ENCODE measurements around the gene SPATA6. TPM values are rescaled to one million over a fixed set of nuclear protein-coding genes. Genes with fewer than 3 reads are reported as not detected.
"Not testable (repeated sequence)": the region's sequence is repeated elsewhere in the genome, so short reads cannot be mapped to it uniquely, and the experiment has no call there.

Gene SPATA6
- total and polyA plus RNA-seq, 2 experiments from 2014 or later = 3.4 to 4.5 TPM

DNA sequence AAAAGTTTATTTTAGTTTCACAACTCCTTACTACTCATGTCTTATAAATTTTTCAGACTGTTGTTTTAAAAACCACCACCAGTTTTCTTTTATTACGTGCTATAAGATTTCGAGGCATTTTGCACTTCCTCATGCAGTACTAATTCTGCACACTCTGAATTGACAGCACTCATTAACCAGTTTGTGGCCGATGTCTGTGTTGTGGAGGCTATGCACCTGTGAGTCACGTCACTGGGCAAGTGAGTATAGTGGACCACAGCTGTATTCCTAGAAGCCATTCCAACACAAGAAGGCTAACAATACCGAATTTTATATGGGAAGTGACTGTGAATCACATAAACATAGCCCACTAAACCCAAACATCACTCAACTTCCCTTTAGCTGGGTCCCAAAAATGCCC, 21.0 kb upstream of the SPATA6 start:
- H3K4me1 ChIP-seq (ENCODE audit: insufficient read depth) = peaks cover 18% of the 10 kb centered on the region
- WGBS (ENCODE audit: low lambda C conversion rate, missing lambda C conversion rate) = 70% methylated on average over 5 of the region's 5 CpGs
- H3K4me3 ChIP-seq = no peak overlapping the region
- no peak overlapping the region for H2AFZ ChIP-seq
- no peak overlapping the region for H3K4me2 ChIP-seq
- no peaks in the 10 kb centered on the region for H3K79me2 ChIP-seq
- TF ChIP-seq EZH2phosphoT487 (IDR thresholded peaks at IDR 0.05; ENCODE audit: low read depth, severe bottlenecking, unreplicated experiment) (no peak), EZH2 (IDR thresholded peaks at IDR 0.05; ENCODE audit: borderline replicate concordance) (no peak)
- TF ChIP-seq, protein P1, sequence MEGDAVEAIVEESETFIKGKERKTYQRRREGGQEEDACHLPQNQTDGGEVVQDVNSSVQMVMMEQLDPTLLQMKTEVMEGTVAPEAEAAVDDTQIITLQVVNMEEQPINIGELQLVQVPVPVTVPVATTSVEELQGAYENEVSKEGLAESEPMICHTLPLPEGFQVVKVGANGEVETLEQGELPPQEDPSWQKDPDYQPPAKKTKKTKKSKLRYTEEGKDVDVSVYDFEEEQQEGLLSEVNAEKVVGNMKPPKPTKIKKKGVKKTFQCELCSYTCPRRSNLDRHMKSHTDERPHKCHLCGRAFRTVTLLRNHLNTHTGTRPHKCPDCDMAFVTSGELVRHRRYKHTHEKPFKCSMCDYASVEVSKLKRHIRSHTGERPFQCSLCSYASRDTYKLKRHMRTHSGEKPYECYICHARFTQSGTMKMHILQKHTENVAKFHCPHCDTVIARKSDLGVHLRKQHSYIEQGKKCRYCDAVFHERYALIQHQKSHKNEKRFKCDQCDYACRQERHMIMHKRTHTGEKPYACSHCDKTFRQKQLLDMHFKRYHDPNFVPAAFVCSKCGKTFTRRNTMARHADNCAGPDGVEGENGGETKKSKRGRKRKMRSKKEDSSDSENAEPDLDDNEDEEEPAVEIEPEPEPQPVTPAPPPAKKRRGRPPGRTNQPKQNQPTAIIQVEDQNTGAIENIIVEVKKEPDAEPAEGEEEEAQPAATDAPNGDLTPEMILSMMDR (IDR thresholded peaks at IDR 0.05; ENCODE audit: poor library complexity) = no peak
- no peaks in the 10 kb centered on the region for H4K20me1 ChIP-seq (ENCODE audit: insufficient read depth, poor library complexity, severe bottlenecking)
- peak overlapping the region; percentile 81 for H3K27ac ChIP-seq
- H3K9me2 ChIP-seq (replicated peaks; ENCODE audit: insufficient read depth) = no peaks in the 10 kb centered on the region
- H3K27me3 ChIP-seq = no peaks in the 10 kb centered on the region
- H3K9me3 ChIP-seq (ENCODE audit: low read depth) = no peaks in the 10 kb centered on the region
- no peak for DNase-seq (ENCODE audit: low spot score)
- no peaks in the 10 kb centered on the region for H3K36me3 ChIP-seq (replicated peaks; ENCODE audit: insufficient read depth, low read depth)

GRCh38 chr1:48492392-48492791, 20.4 kb upstream of the SPATA6 start:
- Histone ChIP-seq H3K79me2 (no peaks in the 10 kb centered on the region), H3K27me3 (no peaks in the 10 kb centered on the region), H3K4me3 (no peak overlapping the region), H3K4me1 (ENCODE audit: insufficient read depth) (peaks cover 18% of the 10 kb centered on the region), H4K20me1 (ENCODE audit: insufficient read depth, poor library complexity, severe bottlenecking) (no peaks in the 10 kb centered on the region), H3K9me2 (replicated peaks; ENCODE audit: insufficient read depth) (no peaks in the 10 kb centered on the region), H2AFZ (no peak overlapping the region), H3K36me3 (replicated peaks; ENCODE audit: insufficient read depth, low read depth) (no peaks in the 10 kb centered on the region), H3K27ac (no peak overlapping the region), H3K4me2 (no peak overlapping the region), H3K9me3 (ENCODE audit: low read depth) (no peaks in the 10 kb centered on the region)
- TF ChIP-seq EZH2 (IDR thresholded peaks at IDR 0.05; ENCODE audit: borderline replicate concordance) = no peak
- TF ChIP-seq, protein P1 (IDR thresholded peaks at IDR 0.05; ENCODE audit: poor library complexity) = no peak
- no peak for TF ChIP-seq EZH2phosphoT487 (IDR thresholded peaks at IDR 0.05; ENCODE audit: low read depth, severe bottlenecking, unreplicated experiment)
- DNase-seq (ENCODE audit: low spot score) = no peak

- no peaks in the 10 kb centered on the region for H3K79me2 ChIP-seq
- H3K27ac ChIP-seq = no peak overlapping the region
- no peak overlapping the region for H3K4me3 ChIP-seq
- H2AFZ ChIP-seq = no peak overlapping the region
- no peaks in the 10 kb centered on the region for H4K20me1 ChIP-seq (ENCODE audit: insufficient read depth, poor library complexity, severe bottlenecking)
- TF ChIP-seq EZH2phosphoT487 (IDR thresholded peaks at IDR 0.05; ENCODE audit: low read depth, severe bottlenecking, unreplicated experiment) = no peak
- TF ChIP-seq, protein P1 (IDR thresholded peaks at IDR 0.05; ENCODE audit: poor library complexity) = no peak
- no peak for TF ChIP-seq EZH2 (IDR thresholded peaks at IDR 0.05; ENCODE audit: borderline replicate concordance)
- no peaks in the 10 kb centered on the region for H3K36me3 ChIP-seq (replicated peaks; ENCODE audit: insufficient read depth, low read depth)
- peaks cover 7% of the 10 kb centered on the region for H3K4me1 ChIP-seq (ENCODE audit: insufficient read depth)
- WGBS (ENCODE audit: low lambda C conversion rate, missing lambda C conversion rate) = 81% methylated on average over 2 of the region's 2 CpGs
- no peak overlapping the region for H3K4me2 ChIP-seq
- H3K27me3 ChIP-seq = no peaks in the 10 kb centered on the region
- H3K9me3 ChIP-seq (ENCODE audit: low read depth) = no peaks in the 10 kb centered on the region
- no peak for DNase-seq (ENCODE audit: low spot score)
- H3K9me2 ChIP-seq (replicated peaks; ENCODE audit: insufficient read depth) = no peaks in the 10 kb centered on the region
Measured at GRCh38 chr1:48488721-48489120, 16.7 kb upstream of the SPATA6 start.

- Histone ChIP-seq H3K79me2 (no peaks in the 10 kb centered on the region), H3K4me1 (ENCODE audit: insufficient read depth) (no peaks in the 10 kb centered on the region), H3K9me3 (ENCODE audit: low read depth) (no peaks in the 10 kb centered on the region), H3K27ac (no peak overlapping the region), H3K4me3 (no peak overlapping the region), H3K36me3 (replicated peaks; ENCODE audit: insufficient read depth, low read depth) (no peaks in the 10 kb centered on the region), H3K27me3 (no peaks in the 10 kb centered on the region), H3K9me2 (replicated peaks; ENCODE audit: insufficient read depth) (no peaks in the 10 kb centered on the region), H4K20me1 (ENCODE audit: insufficient read depth, poor library complexity, severe bottlenecking) (no peaks in the 10 kb centered on the region), H3K4me2 (no peak overlapping the region), H2AFZ (no peak overlapping the region)
- no peak for DNase-seq (ENCODE audit: low spot score)
- TF ChIP-seq EZH2phosphoT487 (IDR thresholded peaks at IDR 0.05; ENCODE audit: low read depth, severe bottlenecking, unreplicated experiment) = no peak
- no peak for TF ChIP-seq EZH2 (IDR thresholded peaks at IDR 0.05; ENCODE audit: borderline replicate concordance)
- TF ChIP-seq, protein P1 (IDR thresholded peaks at IDR 0.05; ENCODE audit: poor library complexity) = no peak
Measured at GRCh38 chr1:48480504-48480903, 8.5 kb upstream of the SPATA6 start.

- H3K27ac ChIP-seq; H3K9me3 ChIP-seq (ENCODE audit: low read depth); DNase-seq (ENCODE audit: low spot score); H4K20me1 ChIP-seq (ENCODE audit: insufficient read depth, poor library complexity, severe bottlenecking); H3K4me2 ChIP-seq; H3K79me2 ChIP-seq; H3K9me2 ChIP-seq (replicated peaks; ENCODE audit: insufficient read depth); H3K36me3 ChIP-seq (replicated peaks; ENCODE audit: insufficient read depth, low read depth); H3K27me3 ChIP-seq; H2AFZ ChIP-seq; H3K4me3 ChIP-seq; H3K4me1 ChIP-seq (ENCODE audit: insufficient read depth): not testable (repeated sequence)
- WGBS (ENCODE audit: low lambda C conversion rate, missing lambda C conversion rate) = 35% methylated on average over 2 of the region's 4 CpGs
Measured at GRCh38 chr1:48480023-48480422, 8.0 kb upstream of the SPATA6 start.
